ENCODE data around the gene CCN5. TPM values are rescaled to one million over a fixed set of nuclear protein-coding genes. Genes with fewer than 3 reads are reported as not detected.

Gene CCN5
- total RNA-seq, 1 donor from 2014 or later = 37.0 TPM

GRCh38 chr20:44771172-44771535, 56.0 kb downstream of the CCN5 start:
- H3K4me3 ChIP-seq = no peak overlapping the region
- H3K4me1 ChIP-seq = no peaks in the 10 kb centered on the region
- H3K36me3 ChIP-seq = no peaks in the 10 kb centered on the region
- DNase-seq = no peak
- TF ChIP-seq CTCF (IDR thresholded peaks at IDR 0.05; ENCODE audit: borderline replicate concordance) = no peak
- intact Hi-C loops (cut with micrococcal nuclease) = no loop called here
- peaks cover 97% of the 10 kb centered on the region for H3K27me3 ChIP-seq (ENCODE audit: low read depth)
- H3K9me3 ChIP-seq (replicated peaks) = no peaks in the 10 kb centered on the region
- no peak overlapping the region for H3K27ac ChIP-seq (replicated peaks)

GRCh38 chr20:44772636-44773035, 57.5 kb downstream of the CCN5 start:
- DNase-seq = no peak
- Histone ChIP-seq H3K27ac (replicated peaks) (no peak overlapping the region), H3K4me1 (no peaks in the 10 kb centered on the region), H3K4me3 (no peak overlapping the region), H3K27me3 (ENCODE audit: low read depth) (peaks cover 84% of the 10 kb centered on the region), H3K9me3 (replicated peaks) (no peaks in the 10 kb centered on the region), H3K36me3 (no peaks in the 10 kb centered on the region)
- TF ChIP-seq CTCF (IDR thresholded peaks at IDR 0.05; ENCODE audit: borderline replicate concordance) = no peak
- intact Hi-C loops (cut with micrococcal nuclease) = no loop called here

- intact Hi-C loops (cut with micrococcal nuclease) = no loop called here
- no peaks in the 10 kb centered on the region for H3K9me3 ChIP-seq (replicated peaks)
- H3K36me3 ChIP-seq = no peaks in the 10 kb centered on the region
- peaks cover 80% of the 10 kb centered on the region for H3K27me3 ChIP-seq (ENCODE audit: low read depth)
- no peak overlapping the region for H3K27ac ChIP-seq (replicated peaks)
- no peaks in the 10 kb centered on the region for H3K4me1 ChIP-seq
- no peak for DNase-seq
- H3K4me3 ChIP-seq = no peak overlapping the region
- TF ChIP-seq CTCF (IDR thresholded peaks at IDR 0.05; ENCODE audit: borderline replicate concordance) = no peak
Measured at GRCh38 chr20:44773070-44773829, 58.1 kb downstream of the CCN5 start.

GRCh38 chr20:44776980-44777379, 61.8 kb downstream of the CCN5 start:
- no peak for TF ChIP-seq CTCF (IDR thresholded peaks at IDR 0.05; ENCODE audit: borderline replicate concordance)
- H3K27me3 ChIP-seq (ENCODE audit: low read depth) = peaks cover 52% of the 10 kb centered on the region
- H3K9me3 ChIP-seq (replicated peaks) = no peaks in the 10 kb centered on the region
- no peaks in the 10 kb centered on the region for H3K4me1 ChIP-seq
- intact Hi-C loops (cut with micrococcal nuclease) = no loop called here
- no peak overlapping the region for H3K4me3 ChIP-seq
- H3K36me3 ChIP-seq = no peaks in the 10 kb centered on the region
- no peak for DNase-seq
- H3K27ac ChIP-seq (replicated peaks) = no peak overlapping the region

Other genes with a start within 250 kb of the CCN5 start
- gene TTPAL, start 239.5 kb upstream of the CCN5 start, total RNA-seq = 4.5 TPM
- 88.4 TPM for gene SERINC3, start 193.3 kb upstream of the CCN5 start, total RNA-seq
- gene PKIG, start 132.8 kb upstream of the CCN5 start, total RNA-seq = 172 TPM
- gene ADA, start 63.7 kb upstream of the CCN5 start, total RNA-seq = 6.7 TPM
- gene KCNK15, start 30.5 kb downstream of the CCN5 start, total RNA-seq = 0.33 TPM
- gene RIMS4, start 95.2 kb downstream of the CCN5 start, total RNA-seq = 0.11 TPM
- 106 TPM for gene YWHAB, start 170.3 kb downstream of the CCN5 start, total RNA-seq
- gene PABPC1L, start 194.7 kb downstream of the CCN5 start, total RNA-seq = 2.4 TPM
- gene TOMM34, start 245.0 kb downstream of the CCN5 start, total RNA-seq = 11.4 TPM